GM12878 (cell line): ENCODE measurements around the gene ZNF106.

Experiments used
- ASH2L ChIP-seq: fragments of 300-600, 200-600 bp; sonication (generic); IDR thresholded peaks from 2 replicates; pipeline ENCODE4 v1.6.1; 2017; ENCODE audit warnings: low read depth, mild to moderate bottlenecking, borderline replicate concordance
- RFX5 ChIP-seq: IDR thresholded peaks from 2 replicates; pipeline ENCODE4 v1.6.1; 2011; ENCODE audit warnings: low read depth, low read length, improper control_type of control experiment
- SREBF2 ChIP-seq: IDR thresholded peaks from 2 replicates; pipeline ENCODE4 v1.6.1; 2012; ENCODE audit warnings: mild to moderate bottlenecking, low read length
- TF ChIP-seq, protein P1 (sequence below): IDR thresholded peaks from 2 replicates; pipeline ENCODE4 v1.6.1; 2012; ENCODE audit warnings: low read depth, low read length, improper control_type of control experiment

DNA sequence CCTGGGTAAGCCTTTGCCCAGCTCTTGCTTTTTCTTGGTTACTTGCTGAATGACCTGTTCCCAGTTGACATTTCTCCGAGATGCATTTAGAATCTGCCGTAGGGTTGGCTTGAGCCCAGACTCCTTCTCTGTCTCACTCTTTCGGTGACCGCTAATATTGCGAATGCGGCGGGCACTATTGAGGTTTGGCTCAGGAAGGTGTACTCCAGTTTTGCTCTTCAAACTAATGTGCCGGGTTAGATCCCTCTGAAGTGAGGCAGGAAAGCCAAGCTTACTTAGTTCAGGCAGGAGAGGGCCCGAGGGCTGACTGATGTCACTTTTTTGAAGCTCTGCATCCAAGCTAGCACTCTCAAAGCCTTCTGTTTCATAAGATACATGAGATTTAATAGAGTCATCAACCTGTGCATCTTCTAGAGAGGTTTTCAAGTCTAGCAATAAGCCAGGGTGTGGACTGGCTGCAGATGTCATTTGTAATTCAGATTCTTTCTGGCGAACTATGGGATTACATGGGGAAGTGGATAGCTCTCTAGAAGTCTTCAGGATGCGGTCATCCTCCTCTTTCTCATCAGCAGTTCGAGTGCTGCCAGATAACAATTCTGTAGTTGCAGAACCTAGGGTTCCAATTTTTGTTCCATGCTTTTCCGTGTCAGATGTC lies 41.0 kb downstream of the ZNF106 start:
- TF ChIP-seq SREBF2 = no peak
- TF ChIP-seq, protein P1, sequence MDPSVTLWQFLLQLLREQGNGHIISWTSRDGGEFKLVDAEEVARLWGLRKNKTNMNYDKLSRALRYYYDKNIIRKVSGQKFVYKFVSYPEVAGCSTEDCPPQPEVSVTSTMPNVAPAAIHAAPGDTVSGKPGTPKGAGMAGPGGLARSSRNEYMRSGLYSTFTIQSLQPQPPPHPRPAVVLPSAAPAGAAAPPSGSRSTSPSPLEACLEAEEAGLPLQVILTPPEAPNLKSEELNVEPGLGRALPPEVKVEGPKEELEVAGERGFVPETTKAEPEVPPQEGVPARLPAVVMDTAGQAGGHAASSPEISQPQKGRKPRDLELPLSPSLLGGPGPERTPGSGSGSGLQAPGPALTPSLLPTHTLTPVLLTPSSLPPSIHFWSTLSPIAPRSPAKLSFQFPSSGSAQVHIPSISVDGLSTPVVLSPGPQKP = no peak
- no peak for TF ChIP-seq RFX5
- no peak for TF ChIP-seq ASH2L
